DMS53 treated with DMSO at 0.1 percent for 48 hours (cell line): ENCODE results near the gene RHOF.
"Not testable (repeated sequence)": the region's sequence is repeated elsewhere in the genome, so short reads cannot be mapped to it uniquely, and the experiment has no call there.

ENCODE experiments used
- DNase-seq: peaks from one replicate; lab custom pipeline; 2025; ENCODE audit not compliant: unreplicated experiment; lab: John Stamatoyannopoulos, UW

Gene RHOF

GRCh38 chr12:121750507-121750955 lies 43.0 kb downstream of the RHOF start:
- DNase-seq = no peak

GRCh38 chr12:121749267-121749666 lies 44.2 kb downstream of the RHOF start:
- DNase-seq = no peak

- no peak for DNase-seq
These were observed 44.8 kb downstream of the RHOF start for GRCh38 chr12:121748571-121749265.

GRCh38 chr12:121748218-121748570 lies 45.3 kb downstream of the RHOF start:
- DNase-seq = no peak

- not testable (repeated sequence) for DNase-seq
These were observed 47.9 kb downstream of the RHOF start for GRCh38 chr12:121745545-121745944.

- DNase-seq = no peak
These were observed 51.7 kb downstream of the RHOF start for GRCh38 chr12:121741743-121742142.

- DNase-seq = no peak
These were observed 52.6 kb downstream of the RHOF start for GRCh38 chr12:121740847-121741246.

- no peak for DNase-seq
These were observed 55.1 kb downstream of the RHOF start for GRCh38 chr12:121738340-121738858.

- no peak for DNase-seq
These were observed 59.6 kb downstream of the RHOF start for GRCh38 chr12:121733849-121734248.

GRCh38 chr12:121731473-121731872 lies 62.0 kb downstream of the RHOF start:
- DNase-seq = no peak

- DNase-seq = no peak
These were observed 64.5 kb downstream of the RHOF start for GRCh38 chr12:121729021-121729420.
